Stimulated activated CD4-positive, alpha-beta T cell treated with anti-CD3 and anti-CD28 coated beads, TNF-alpha, amount 100 ng/mL, for 1 hour (primary cell): ENCODE data around the gene KRT8.
"Not testable (repeated sequence)": the region's sequence is repeated elsewhere in the genome, so short reads cannot be mapped to it uniquely, and the experiment has no call there.

Source experiments
- DNase-seq, 3 donors: peaks; one replicate each; pipeline ENCODE4 v3.0.0-alpha.2; 2020; ENCODE audit warnings: low read depth in 3 of 3, low spot score in 1 of 3

The KRT8 gene

DNA sequence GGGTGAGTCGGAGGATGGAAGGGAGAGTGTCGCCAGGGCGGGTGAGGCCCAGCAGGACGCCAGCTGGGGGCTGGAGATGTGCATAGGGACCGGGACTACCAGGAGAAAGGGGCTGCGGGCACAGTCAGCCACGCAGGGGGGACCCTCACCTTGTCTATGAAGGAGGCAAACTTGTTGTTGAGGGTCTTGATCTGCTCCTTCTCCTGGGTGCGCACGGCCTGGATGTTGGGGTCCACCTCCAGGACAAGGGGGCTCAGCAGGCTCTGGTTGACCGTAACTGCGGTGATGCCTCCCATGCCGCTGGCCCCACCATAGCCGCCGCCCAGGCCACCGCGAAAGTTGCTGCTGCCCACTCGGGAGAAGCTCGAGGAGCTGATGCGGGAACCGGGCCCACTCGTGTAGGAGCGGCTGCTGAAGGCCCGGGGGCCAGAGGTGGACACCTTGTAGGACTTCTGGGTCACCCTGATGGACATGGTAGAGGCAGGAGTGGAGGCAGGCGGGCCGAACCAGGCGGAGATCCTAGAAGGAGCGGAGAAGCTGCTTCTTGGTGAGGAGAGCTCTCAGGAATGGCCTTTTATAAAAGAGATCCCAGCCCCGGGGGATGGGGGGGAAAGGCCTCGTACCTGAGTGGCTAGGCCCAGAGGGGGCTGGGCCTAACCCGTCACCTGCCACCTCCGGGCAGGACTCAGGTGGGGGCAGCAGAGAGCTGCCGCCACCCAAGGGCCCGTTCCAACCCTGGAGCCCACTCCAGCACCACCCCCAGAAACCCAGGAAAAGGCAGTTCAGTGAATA lies at the start of gene KRT8:
TSS of gene KRT8 (minus strand) at position 568 of the 792 bp plus-strand sequence. CDS start at position 473, 95 bp downstream.
- DNase-seq, result not testable (repeated sequence)

DNA sequence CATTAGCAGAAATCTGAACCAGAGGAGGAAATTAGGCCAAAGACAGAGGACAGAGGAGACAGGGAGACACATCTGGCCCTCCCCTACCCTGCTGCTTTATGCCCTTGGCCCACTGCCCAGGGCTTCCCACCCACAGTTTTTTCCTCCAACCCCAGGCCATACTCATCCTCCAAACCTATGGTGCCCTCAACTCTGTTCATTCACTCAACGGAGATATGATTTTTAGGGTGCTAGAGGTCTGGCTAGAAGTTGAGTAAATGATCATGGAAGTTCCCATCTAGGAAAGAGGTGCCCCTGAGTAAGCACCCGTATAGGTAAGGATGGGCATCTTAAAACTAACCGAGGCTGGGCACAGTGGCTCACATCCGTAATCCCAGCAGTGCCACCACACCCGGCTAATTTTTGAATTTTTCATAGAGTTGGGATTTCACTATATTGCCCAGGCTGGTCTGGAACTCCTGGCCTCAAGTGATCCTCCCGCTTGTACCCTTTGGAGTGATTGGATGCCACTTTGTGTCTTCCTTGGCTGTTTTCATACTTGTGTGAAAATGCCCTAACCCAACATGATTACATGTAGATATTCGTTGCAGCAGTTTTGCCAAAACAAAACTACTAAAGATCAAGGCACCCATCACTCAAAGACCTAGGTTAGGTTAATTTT lies 48.4 kb upstream of the KRT8 start:
- no peak for DNase-seq

DNA sequence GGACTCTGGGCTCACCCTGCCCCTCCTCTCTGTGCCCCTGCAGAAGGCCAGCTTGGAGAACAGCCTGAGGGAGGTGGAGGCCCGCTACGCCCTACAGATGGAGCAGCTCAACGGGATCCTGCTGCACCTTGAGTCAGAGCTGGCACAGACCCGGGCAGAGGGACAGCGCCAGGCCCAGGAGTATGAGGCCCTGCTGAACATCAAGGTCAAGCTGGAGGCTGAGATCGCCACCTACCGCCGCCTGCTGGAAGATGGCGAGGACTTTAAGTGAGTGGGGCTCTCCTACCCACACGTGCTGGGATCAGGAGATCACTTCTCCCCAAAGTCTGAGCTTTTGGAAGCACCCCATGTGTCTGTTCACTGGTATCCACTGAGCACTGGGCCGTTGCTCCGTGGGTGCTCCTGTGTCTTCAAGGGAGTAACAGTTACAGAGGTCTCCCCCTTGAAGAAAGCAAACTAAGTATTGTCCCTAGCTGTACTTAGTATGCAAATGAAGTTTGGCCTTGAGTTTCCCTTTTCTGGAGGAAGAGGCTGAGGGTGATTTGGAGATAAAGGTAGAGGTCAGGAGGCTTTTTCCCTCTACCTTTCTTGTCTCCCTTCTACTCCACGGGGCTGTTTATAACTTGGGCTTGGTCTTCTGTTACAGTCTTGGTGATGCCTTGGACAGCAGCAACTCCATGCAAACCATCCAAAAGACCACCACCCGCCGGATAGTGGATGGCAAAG lies 47.4 kb upstream of the KRT8 start:
- no peak for DNase-seq

DNA sequence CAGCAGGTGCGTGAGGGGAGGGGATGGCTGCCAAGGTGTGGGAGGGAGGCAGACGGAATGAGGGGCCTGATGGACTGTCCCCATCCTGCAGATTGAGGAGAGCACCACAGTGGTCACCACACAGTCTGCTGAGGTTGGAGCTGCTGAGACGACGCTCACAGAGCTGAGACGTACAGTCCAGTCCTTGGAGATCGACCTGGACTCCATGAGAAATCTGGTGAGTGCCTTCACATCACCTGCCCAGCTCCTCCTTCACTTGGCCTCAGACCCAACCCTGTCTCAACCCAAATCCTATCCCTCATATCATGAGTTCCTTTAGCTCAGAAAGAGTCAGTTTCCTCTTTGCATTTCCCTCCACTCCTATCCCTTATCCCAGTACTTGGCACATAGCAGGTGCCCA lies 46.8 kb upstream of the KRT8 start:
- DNase-seq, result no peak

DNA sequence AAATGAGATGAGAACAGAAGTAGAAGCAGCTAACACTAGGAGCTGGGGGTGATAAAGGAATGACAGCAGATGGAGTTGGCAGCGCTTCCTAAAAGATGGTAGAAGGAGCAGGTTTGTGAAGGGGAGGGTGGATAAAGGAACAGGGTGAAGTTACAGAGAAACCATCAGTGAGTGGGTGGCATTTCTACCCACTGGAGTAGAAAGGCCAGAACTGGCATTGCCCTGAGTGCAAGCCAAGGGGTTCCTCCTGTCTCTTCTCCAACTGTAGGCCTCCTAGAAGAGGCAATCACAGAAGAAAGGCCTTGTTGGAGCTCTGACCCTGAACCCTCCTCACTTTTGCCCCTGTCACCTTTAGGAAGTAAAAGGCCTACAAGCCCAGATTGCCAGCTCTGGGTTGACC lies 46.2 kb upstream of the KRT8 start:
- DNase-seq, result no peak

DNA sequence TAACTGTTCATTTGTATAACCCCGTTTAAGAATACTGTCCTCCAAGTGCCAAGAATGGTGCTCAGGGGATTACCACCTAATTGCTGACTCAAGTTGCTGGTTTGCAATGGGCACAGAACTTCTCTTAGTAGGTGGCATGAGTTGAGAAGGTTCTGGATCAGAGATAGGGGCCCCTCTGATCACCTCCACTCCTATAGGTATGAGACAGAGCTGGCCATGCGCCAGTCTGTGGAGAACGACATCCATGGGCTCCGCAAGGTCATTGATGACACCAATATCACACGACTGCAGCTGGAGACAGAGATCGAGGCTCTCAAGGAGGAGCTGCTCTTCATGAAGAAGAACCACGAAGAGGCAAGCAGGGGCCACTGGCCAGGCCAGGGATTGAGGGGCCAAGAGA lies 45.7 kb upstream of the KRT8 start:
- DNase-seq, result no peak

DNA sequence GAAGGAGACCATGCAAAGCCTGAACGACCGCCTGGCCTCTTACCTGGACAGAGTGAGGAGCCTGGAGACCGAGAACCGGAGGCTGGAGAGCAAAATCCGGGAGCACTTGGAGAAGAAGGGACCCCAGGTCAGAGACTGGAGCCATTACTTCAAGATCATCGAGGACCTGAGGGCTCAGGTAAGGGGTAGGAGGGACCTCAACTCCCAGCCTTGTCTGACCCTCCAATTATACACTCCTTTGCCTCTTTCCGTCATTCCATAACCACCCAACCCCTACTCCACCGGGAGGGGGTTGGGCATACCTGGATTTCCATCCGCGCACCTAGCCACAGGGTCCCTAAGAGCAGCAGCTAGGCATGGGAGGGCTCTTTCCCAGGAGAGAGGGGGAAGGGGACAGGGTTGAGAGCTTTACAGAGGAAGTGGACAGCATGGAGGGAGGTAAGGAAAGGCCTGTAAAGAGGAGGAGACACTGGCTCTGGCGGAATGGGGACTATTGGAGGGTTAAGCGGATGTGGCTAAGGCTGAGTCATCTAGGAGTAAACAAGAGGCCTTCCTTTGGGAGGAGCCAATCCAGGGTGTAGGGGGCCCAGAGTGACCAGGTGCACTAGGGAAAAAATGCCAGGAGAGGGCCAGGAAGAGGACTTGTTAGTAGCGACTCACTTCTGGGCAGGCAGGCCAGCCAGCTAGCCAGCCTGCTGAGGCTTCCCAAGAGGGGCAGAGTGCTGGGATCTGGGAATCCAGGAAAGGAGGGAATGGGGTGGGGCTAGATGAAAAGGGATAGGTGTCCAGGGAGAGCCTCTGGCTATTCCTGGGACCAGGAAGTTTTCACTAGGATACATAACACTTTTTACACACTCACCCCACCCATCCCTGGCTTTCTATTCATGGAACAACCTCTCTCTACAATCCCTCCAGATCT lies 44.8 kb upstream of the KRT8 start:
- DNase-seq, result no peak

DNA sequence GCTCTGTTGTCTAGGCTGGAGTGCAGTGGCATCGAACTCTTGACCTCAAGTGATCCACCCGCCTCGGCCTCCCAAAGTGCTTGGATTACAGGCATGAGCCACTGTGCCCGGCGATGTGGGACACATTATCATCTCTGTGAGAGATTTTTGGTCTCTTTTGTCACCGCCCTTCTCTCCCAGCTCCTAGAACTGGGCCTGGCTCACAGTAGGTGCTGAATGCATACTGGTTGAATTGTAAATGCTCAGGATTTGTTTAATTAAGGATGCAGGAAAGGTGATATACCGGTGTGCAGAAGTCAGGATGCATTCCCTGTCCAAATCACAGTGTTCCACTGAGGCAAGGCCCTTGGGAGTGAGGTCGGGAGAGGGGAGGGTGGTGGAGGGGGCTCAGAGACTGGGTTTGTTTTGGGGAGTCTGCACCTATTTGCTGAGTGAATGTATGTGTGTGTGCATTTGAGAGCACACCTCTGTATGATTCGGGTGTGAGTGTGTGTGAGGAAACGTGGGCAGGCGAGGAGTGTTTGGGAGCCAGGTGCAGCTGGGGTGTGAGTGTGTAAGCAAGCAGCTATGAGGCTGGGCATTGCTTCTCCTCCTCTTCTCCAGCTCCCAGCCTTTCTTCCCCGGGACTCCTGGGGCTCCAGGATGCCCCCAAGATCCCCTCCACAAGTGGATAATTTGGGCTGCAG lies 43.0 kb upstream of the KRT8 start:
- no peak for DNase-seq

DNA sequence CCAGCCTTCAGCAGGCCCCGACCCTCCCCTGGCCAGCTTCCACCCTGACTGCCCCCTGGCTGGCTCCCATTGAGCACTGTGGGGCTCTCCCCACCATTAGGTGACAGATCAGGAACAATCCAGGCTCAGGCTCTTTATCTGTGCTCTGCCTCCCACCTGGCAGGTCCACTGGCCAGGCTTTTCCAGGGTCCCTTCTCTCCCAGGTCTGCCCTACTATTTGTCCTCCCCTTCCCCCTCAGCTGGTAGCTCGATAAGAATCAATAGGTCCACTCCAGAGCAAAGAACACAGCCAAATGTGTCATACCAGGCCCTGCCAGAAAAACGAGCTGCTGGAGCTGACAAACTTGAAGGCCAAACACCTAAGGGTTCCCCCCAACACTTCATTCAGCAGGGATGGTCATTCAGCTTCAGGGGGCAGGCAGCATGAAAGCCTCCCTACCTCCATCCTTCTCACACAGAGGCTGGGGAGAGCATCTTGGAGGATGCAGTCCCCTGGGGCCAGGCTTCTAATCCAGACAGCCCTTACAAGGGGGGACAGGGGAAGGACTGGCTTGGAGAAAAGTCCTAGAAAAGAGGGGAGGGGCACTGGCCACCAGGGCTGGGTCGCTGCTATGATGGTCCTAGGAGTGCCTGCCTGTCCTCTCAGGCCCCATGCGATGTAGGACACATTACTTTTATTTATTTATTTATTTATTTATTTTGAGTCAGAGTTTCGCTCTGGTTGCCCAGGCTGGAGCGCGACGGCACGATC lies 42.1 kb upstream of the KRT8 start:
- no peak for DNase-seq

DNA sequence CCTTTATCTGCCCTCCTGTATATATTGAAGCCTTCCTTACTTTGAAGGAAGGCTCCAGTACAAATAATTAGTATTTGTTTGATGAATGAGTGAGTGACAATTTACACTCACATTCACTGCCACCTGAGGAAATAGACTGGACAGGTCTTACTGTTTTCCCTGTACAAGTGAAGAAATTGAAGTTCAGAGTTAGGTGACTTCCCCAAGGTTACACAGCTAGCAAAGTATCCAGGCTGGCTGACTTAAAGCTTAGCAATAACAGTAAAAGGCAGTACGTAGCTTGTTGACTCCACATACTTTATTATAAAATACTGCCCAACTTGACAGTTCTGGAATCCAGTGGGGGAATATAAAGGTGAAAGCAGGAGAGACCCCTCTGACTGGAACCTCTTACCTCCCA lies 41.5 kb upstream of the KRT8 start:
- DNase-seq, result no peak

DNA sequence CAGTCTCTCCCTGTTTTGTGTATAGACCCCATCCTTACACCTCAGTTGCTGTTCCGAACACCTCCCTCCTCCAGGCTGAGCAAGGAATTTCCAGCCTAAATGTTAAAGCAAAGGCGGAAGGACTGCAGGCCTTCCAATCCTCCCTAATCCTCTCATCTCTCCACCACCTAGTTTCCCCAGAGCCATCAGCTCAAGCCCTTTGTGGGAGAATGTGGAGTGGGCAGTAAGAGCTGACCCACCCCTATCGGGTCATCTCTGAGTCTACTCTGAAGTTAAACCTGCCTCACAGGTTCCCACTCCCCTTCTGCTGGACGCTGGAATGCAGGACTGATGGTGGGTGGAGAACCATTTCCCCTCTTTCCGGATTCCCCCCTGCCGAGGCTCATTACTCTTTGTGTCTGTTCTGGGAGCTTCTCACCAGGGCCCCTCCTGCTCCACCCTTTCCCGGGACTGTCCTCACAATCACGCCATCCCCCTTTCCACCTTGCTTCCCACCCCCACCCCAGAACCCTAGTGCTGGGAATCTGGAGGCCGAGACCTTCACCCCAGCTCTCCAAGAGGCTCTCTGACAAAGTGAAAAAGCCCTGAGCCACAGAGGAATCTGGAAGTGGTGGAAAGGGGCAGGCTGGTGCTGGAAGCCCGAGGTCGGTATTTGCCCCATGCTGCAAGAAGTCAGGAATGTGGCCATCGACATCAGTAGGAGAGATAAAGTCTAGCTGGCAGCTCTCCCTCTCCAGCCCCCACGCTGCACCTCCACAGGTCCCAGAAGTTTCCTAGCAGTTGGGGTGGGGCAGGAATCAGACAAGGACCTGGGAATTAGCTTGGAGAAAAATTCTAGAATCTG lies 40.7 kb upstream of the KRT8 start:
- DNase-seq, result no peak

DNA sequence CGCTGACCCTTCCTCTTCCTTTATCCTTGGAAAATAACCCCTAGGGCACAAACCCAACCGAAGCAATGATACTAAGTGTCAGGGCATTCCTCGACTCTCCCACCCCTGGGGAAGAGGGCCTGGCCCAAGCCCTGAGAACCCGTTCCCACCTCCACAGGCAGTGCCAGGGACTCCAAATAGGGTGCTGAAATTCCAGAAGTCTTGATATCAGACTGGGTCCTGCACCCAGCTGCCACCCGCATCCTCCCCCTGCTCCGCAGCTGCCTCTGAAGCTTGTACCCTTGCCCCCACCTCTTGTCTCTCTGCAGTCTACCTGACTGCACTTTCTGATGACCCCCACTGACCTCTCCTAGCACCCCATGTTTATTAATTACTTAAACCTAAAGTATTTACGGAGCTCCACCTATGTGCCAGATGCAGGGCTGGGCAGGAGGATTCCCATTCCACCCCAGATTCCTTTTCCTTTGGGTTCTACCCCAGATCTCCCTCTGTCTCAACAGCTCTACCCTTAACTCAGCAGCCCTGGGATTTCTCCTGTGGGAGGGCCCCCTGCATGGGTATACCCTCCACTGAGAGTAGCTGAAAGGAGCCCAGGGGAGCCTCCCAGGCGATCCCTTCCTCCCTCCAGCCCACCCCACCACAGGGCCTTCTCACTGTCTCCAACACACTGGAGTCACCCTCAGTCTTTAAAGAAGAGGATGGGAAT lies 40.0 kb upstream of the KRT8 start:
- no peak for DNase-seq

DNA sequence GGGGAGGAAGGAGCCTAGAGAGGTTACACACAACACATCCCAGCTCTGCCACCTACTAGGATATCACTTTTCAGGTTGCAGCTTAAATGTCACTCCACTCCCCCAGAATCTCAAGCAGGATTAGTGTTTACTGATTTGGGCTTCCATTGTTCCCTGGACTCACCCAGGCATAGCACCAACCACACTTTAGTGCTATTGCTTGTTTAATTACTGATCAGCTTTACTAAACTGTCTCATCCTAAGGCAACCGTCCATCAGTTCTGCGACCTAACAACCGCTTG lies 38.0 kb upstream of the KRT8 start:
- no peak for DNase-seq

DNA sequence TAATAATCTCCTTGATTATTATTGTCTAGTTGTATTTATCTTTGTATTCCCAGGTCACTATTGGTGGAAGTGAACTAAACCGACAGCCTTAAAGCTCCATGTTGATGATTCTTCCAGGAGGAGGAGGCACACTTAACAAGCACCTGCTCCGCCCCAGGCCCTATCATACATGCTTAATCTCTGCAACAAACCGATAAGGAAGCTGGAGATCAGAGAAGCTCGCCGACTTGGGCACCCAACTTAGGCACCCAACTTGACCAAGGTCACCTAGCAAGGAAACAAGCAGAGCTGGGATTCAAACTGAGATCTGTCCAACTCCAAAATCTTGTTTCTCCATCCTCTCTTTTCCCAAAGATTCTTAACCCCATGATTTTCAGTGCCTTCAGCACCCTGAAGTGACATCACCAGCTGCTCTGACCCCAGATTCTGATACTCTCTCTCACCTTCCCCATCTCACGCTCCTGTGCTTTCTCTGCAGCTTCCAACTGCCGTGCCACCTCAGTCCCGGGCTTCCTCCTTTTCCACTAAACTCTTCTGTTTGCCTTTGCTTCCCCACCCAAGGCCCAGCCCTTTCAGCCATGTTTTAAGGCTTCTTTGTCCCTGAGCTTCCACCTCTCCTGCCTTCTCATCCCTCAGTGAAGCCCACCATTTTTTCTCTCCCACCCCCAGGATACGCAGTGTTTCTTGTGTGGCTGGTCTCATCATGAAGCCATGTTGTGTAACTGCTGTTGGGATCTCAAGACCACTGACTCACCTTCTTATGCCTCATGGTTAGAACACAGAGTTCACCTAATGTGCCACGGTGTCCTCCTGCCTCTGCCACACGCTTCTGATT lies 37.4 kb upstream of the KRT8 start:
- no peak for DNase-seq

DNA sequence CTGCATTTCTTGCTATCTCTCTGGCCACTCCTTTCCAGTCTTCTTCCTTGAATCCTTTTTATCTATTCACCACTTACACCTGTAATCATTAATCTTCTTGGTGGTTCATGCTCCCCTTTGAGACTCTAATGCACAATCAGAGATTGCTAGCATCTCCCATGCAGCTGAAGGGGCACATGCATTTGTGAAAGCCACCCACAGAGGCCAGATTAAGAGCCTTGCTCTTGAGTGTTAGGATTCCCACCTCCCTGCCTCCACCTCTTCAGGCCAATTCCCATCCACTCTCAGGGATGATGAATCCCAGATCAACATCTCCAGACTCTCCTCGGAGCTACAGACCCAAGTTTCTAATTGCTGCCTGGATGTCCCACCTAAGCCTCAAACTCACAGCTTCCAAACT lies 24.7 kb upstream of the KRT8 start:
- DNase-seq, result no peak

DNA sequence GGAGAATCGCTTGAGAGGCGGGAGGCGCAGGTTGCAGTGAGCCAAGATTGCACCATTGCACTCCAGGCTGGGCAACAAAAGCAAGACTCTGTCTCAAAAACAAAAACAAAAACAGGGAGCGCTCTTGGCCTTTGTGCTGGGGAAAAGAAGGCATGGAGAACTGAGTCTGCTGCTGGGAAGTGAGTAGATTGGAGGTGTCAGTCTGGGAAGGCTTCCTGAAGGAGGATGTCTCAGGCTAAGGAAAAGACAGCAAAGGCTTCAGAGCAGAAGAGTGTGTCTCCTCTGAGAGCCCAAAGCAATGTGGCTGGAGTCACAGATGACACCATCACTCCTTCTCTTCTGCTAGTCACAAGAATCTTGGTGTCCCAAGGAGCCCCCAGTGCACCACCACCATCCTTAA lies 23.1 kb upstream of the KRT8 start:
- no peak for DNase-seq

DNA sequence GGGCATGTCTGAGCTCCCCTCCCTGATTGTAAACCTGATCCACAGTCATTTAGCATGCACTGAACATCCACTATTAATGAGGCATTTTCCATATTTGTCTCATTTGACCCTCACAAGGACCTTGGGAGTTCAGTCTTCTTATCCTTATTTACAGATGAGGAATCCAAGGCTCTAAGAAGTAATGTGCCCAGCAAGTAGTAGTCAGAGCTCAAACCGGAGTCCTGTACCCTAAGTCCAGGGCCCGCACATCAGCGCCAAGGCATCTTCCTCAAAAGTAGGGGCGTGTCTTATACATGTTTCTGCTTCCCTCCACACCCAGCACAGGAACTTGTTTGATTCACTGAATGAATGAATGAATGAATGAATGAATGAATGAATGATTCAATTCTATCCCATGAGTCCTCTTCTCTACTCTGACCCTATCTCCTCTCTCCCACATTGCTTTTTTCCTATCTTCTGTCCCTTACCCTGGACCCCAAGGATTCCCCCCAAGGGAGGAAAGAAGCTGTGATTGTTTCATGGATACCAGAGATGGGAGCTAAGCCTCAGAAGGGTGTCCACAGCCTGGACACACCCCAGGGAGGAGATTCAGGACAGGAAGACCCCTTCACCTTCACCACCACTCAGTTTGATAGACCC lies 21.8 kb upstream of the KRT8 start:
- DNase-seq, result no peak
